Activated CD4-positive, alpha-beta T cell treated with anti-CD3 and anti-CD28 coated beads, Interleukin-2, amount 10 ng/mL, durations not matched to agents 24 days and 14 days (primary cell): ENCODE measurements around the gene TYK2. TPM values are rescaled to one million over a fixed set of nuclear protein-coding genes. Genes with fewer than 3 reads are reported as not detected.

ENCODE experiments used
- DNase-seq: peaks from one replicate; pipeline ENCODE4 v3.0.0; 2022
- H3K27ac Mint-ChIP-seq: one replicate; pipeline ENCODE4 v1.8.0; 2022; ENCODE audit warnings: mild to moderate bottlenecking, mixed read lengths
- H3K27me3 Mint-ChIP-seq: one replicate; pipeline ENCODE4 v1.8.0; 2022; ENCODE audit warnings: mixed read lengths
- H3K36me3 Mint-ChIP-seq: one replicate; pipeline ENCODE4 v1.8.0; 2022; ENCODE audit warnings: low read depth, mild to moderate bottlenecking, mixed read lengths
- H3K4me1 Mint-ChIP-seq: one replicate; pipeline ENCODE4 v1.8.0; 2021; ENCODE audit warnings: mixed read lengths
- H3K4me3 Mint-ChIP-seq: one replicate; pipeline ENCODE4 v1.8.0; 2022; ENCODE audit warnings: mild to moderate bottlenecking, moderate library complexity, mixed read lengths
- H3K9me3 Mint-ChIP-seq: one replicate; pipeline ENCODE4 v1.8.0; 2021; ENCODE audit warnings: mixed read lengths
- intact Hi-C: fragments of 100-400 bp; cut with micrococcal nuclease; formaldehyde crosslinking; loops from one replicate; pipeline ENCODE4 v1.15.1; 2023
- total RNA-seq: library from RNA; stranded (reverse); gene quantifications from 2 replicates; pipeline ENCODE4 v1.2.3, GENCODE V29; 2022

TYK2 gene
- total RNA-seq, 1 donor from 2014 or later = 255 TPM

- H3K4me3 Mint-ChIP-seq = peak within 1 kb of the TSS; percentile 96
- peaks cover 39% of the 10 kb centered on the region for H3K36me3 Mint-ChIP-seq
- no peaks in the 10 kb centered on the region for H3K27me3 Mint-ChIP-seq
- peak; percentile 99 for DNase-seq
- intact Hi-C loops = loop anchor here (2.0 to 10.0 kb wide), 4 partner anchors 48 to 138 kb away; partner anchors contain the start of genes CDC37, DNMT1, ICAM1 and TYK2
- peaks cover 21% of the 10 kb centered on the region for H3K4me1 Mint-ChIP-seq
- no peaks in the 10 kb centered on the region for H3K9me3 Mint-ChIP-seq
- peak within 1 kb of the TSS; percentile 96 for H3K27ac Mint-ChIP-seq
Observed at GRCh38 chr19:10332965-10333757, 47.2 kb downstream of the TYK2 start, which contains the start of gene RAVER1. RAVER1 (minus strand) TSS chr19:10333529; CDS start chr19:10333507, 22 bp downstream.

- no peaks in the 10 kb centered on the region for H3K27me3 Mint-ChIP-seq
- peaks cover 21% of the 10 kb centered on the region for H3K4me1 Mint-ChIP-seq
- intact Hi-C loops = loop anchor here (2.0 to 10.0 kb wide), 4 partner anchors 48 to 138 kb away; partner anchors contain the start of genes CDC37, DNMT1, ICAM1 and TYK2
- peaks cover 43% of the 10 kb centered on the region for H3K36me3 Mint-ChIP-seq
- no peaks in the 10 kb centered on the region for H3K9me3 Mint-ChIP-seq
- peak overlapping the region; percentile 96 for H3K4me3 Mint-ChIP-seq
- DNase-seq = no peak
- peak overlapping the region; percentile 96 for H3K27ac Mint-ChIP-seq
Observed at GRCh38 chr19:10332158-10332964, 48.0 kb downstream of the TYK2 start.

GRCh38 chr19:10329555-10329954 is 50.8 kb downstream of the TYK2 start:
- no peak overlapping the region for H3K4me3 Mint-ChIP-seq
- no peaks in the 10 kb centered on the region for H3K27me3 Mint-ChIP-seq
- no peak overlapping the region for H3K27ac Mint-ChIP-seq
- DNase-seq = no peak
- H3K4me1 Mint-ChIP-seq = peaks cover 18% of the 10 kb centered on the region
- peaks cover 44% of the 10 kb centered on the region for H3K36me3 Mint-ChIP-seq
- intact Hi-C loops = no loop called here
- H3K9me3 Mint-ChIP-seq = no peaks in the 10 kb centered on the region

- peaks cover 15% of the 10 kb centered on the region for H3K4me1 Mint-ChIP-seq
- no peak overlapping the region for H3K27ac Mint-ChIP-seq
- peaks cover 49% of the 10 kb centered on the region for H3K36me3 Mint-ChIP-seq
- no peak for DNase-seq
- no peaks in the 10 kb centered on the region for H3K9me3 Mint-ChIP-seq
- H3K27me3 Mint-ChIP-seq = no peaks in the 10 kb centered on the region
- H3K4me3 Mint-ChIP-seq = no peak overlapping the region
- intact Hi-C loops = no loop called here
Observed at GRCh38 chr19:10328558-10329429, 51.6 kb downstream of the TYK2 start.

- Mint-ChIP-seq H3K27me3 (no peaks in the 10 kb centered on the region), H3K9me3 (no peaks in the 10 kb centered on the region), H3K27ac (no peak overlapping the region), H3K4me3 (no peak overlapping the region), H3K4me1 (peaks cover 9% of the 10 kb centered on the region), H3K36me3 (peaks cover 44% of the 10 kb centered on the region)
- DNase-seq = no peak
- intact Hi-C loops = no loop called here
Observed at GRCh38 chr19:10327793-10328192, 52.6 kb downstream of the TYK2 start.

GRCh38 chr19:10325732-10326131 is 54.6 kb downstream of the TYK2 start:
- Mint-ChIP-seq H3K36me3 (peaks cover 41% of the 10 kb centered on the region), H3K4me3 (no peak overlapping the region), H3K4me1 (no peaks in the 10 kb centered on the region), H3K27ac (no peak overlapping the region), H3K27me3 (no peaks in the 10 kb centered on the region), H3K9me3 (no peaks in the 10 kb centered on the region)
- no peak for DNase-seq
- intact Hi-C loops = no loop called here

GRCh38 chr19:10321874-10322835 is 58.2 kb downstream of the TYK2 start:
- no peak for DNase-seq
- H3K4me1 Mint-ChIP-seq = no peaks in the 10 kb centered on the region
- H3K9me3 Mint-ChIP-seq = no peaks in the 10 kb centered on the region
- no peak overlapping the region for H3K4me3 Mint-ChIP-seq
- H3K36me3 Mint-ChIP-seq = peaks cover 34% of the 10 kb centered on the region
- H3K27me3 Mint-ChIP-seq = no peaks in the 10 kb centered on the region
- intact Hi-C loops = no loop called here
- no peak overlapping the region for H3K27ac Mint-ChIP-seq

- peaks cover under 1% of the 10 kb centered on the region for H3K4me1 Mint-ChIP-seq
- intact Hi-C loops = no loop called here
- no peak for DNase-seq
- H3K27me3 Mint-ChIP-seq = no peaks in the 10 kb centered on the region
- no peak overlapping the region for H3K27ac Mint-ChIP-seq
- peaks cover 34% of the 10 kb centered on the region for H3K36me3 Mint-ChIP-seq
- no peaks in the 10 kb centered on the region for H3K9me3 Mint-ChIP-seq
- no peak overlapping the region for H3K4me3 Mint-ChIP-seq
Observed at GRCh38 chr19:10321417-10321797, 59.0 kb downstream of the TYK2 start.

- H3K27me3 Mint-ChIP-seq = no peaks in the 10 kb centered on the region
- no peak for DNase-seq
- H3K9me3 Mint-ChIP-seq = no peaks in the 10 kb centered on the region
- peaks cover 6% of the 10 kb centered on the region for H3K4me1 Mint-ChIP-seq
- intact Hi-C loops = no loop called here
- H3K36me3 Mint-ChIP-seq = peaks cover 37% of the 10 kb centered on the region
- no peak overlapping the region for H3K27ac Mint-ChIP-seq
- H3K4me3 Mint-ChIP-seq = no peak overlapping the region
Observed at GRCh38 chr19:10320602-10321416, 59.6 kb downstream of the TYK2 start.

- H3K4me1 Mint-ChIP-seq = peaks cover 14% of the 10 kb centered on the region
- H3K36me3 Mint-ChIP-seq = peaks cover 31% of the 10 kb centered on the region
- H3K4me3 Mint-ChIP-seq = no peak overlapping the region
- intact Hi-C loops = loop anchor here (5.0 kb wide), 1 partner anchor 47 kb away; the partner anchor contains the start of gene ICAM1
- no peak overlapping the region for H3K27ac Mint-ChIP-seq
- DNase-seq = no peak
- no peaks in the 10 kb centered on the region for H3K9me3 Mint-ChIP-seq
- H3K27me3 Mint-ChIP-seq = no peaks in the 10 kb centered on the region
Observed at GRCh38 chr19:10318807-10319682, 61.3 kb downstream of the TYK2 start.

GRCh38 chr19:10317857-10318462 is 62.4 kb downstream of the TYK2 start:
- no peak for DNase-seq
- peaks cover 14% of the 10 kb centered on the region for H3K4me1 Mint-ChIP-seq
- no peaks in the 10 kb centered on the region for H3K9me3 Mint-ChIP-seq
- no peak overlapping the region for H3K27ac Mint-ChIP-seq
- intact Hi-C loops = loop anchor here (5.0 kb wide), 1 partner anchor 46 kb away; the partner anchor contains the start of gene ICAM1
- H3K27me3 Mint-ChIP-seq = no peaks in the 10 kb centered on the region
- no peak overlapping the region for H3K4me3 Mint-ChIP-seq
- H3K36me3 Mint-ChIP-seq = peaks cover 26% of the 10 kb centered on the region
